ENCODE results near the gene NOL11. TPM values are rescaled to one million over a fixed set of nuclear protein-coding genes. Genes with fewer than 3 reads are reported as not detected.

Gene NOL11
- 35.5 and 47.4 TPM in 2 replicates for polyA plus RNA-seq (2011; rRNA removed)
- 33.5 and 34.7 TPM in 2 replicates for polyA minus RNA-seq (2011; rRNA and poly(A)+ RNA removed)

DNA sequence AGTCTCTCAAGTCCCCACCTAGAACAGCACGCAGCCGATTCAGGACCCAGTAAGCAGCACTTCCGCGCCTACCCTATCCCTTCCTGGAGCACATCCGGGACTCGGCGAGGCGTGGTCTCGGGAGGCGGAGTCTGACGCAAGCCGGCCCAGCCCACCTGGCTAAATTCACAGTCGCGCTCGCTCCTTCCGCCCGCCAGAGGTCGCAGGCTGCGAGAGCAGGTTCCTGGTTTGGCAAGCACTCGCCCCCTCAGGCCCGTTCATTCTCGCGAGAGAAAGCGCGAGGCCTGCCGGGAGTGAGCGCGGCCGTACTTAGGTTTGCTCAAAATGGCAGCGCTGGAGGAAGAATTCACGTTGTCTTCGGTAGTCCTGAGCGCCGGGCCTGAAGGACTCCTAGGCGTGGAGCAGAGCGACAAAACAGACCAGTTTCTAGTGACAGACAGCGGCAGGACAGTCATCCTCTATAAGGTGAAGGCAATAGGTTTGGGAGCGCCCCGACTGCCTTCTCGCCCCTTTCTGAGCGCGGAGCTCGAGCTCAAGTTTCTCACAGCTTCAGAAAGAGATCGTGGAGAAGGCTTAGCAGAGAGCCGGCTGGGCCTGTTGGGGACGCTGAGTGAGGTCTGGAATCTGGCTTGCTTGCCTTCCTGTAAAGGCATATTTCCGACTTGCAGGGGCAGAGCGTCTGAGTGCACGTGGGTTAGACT, at the start of gene NOL11:
Gene NOL11 (plus strand): TSS at position 313 of the 701 bp plus-strand sequence. CDS start 12 bp downstream, at position 325.
- ChIA-PET CTCF (interaction anchor here (0.5 to 2.0 kb wide), 19 partner anchors 8 to 361 kb away, joined by 3 to 16 read pairs (median 5); partner anchors contain the start of gene PITPNC1), POLR2A (no interaction called here)
- H3K4me3 ChIP-seq (ENCODE audit: low read depth, low read length): peak within 1 kb of the TSS; percentile 97
- peak; percentile 94 for TF ChIP-seq CTCF (IDR thresholded peaks at IDR 0.05; ENCODE audit: low read depth, low read length)
- H3K27ac ChIP-seq (ENCODE audit: low read depth, low read length): peak within 1 kb of the TSS; percentile 90
- DNase-seq (ENCODE audit: low read depth, low spot score): peak; percentile 98
- no peaks in the 10 kb centered on the region; the same call in 1 of the 2 replicates for H3K9me3 ChIP-seq (ENCODE audit: control insufficient read depth, insufficient read depth, low read length)
- no peaks in the 10 kb centered on the region for H3K27me3 ChIP-seq (ENCODE audit: control insufficient read depth, insufficient read depth, low read length)

GRCh38 chr17:67671493-67671892, 46.2 kb upstream of the NOL11 start:
- Histone ChIP-seq H3K9me3 (ENCODE audit: control insufficient read depth, insufficient read depth, low read length) (no peaks in the 10 kb centered on the region), H3K4me3 (ENCODE audit: low read depth, low read length) (no peak overlapping the region), H3K27me3 (ENCODE audit: control insufficient read depth, insufficient read depth, low read length) (no peaks in the 10 kb centered on the region), H3K27ac (ENCODE audit: low read depth, low read length) (no peak overlapping the region)
- TF ChIP-seq CTCF (IDR thresholded peaks at IDR 0.05; ENCODE audit: low read depth, low read length): no peak
- ChIA-PET CTCF (interaction anchor here (1.4 kb wide), 1 partner anchor 41 kb away, joined by 4 read pairs; no protein-coding TSS in a partner anchor), POLR2A (no interaction called here)
- DNase-seq (ENCODE audit: low read depth, low spot score): no peak

- no peaks in the 10 kb centered on the region for H3K27me3 ChIP-seq (ENCODE audit: control insufficient read depth, insufficient read depth, low read length)
- H3K27ac ChIP-seq (ENCODE audit: low read depth, low read length): no peak overlapping the region
- no peak overlapping the region for H3K4me3 ChIP-seq (ENCODE audit: low read depth, low read length)
- DNase-seq (ENCODE audit: low read depth, low spot score): no peak
- no peak for TF ChIP-seq CTCF (IDR thresholded peaks at IDR 0.05; ENCODE audit: low read depth, low read length)
- CTCF ChIA-PET: no interaction called here
- H3K9me3 ChIP-seq (ENCODE audit: control insufficient read depth, insufficient read depth, low read length): no peaks in the 10 kb centered on the region
- POLR2A ChIA-PET: no interaction called here
Measured at GRCh38 chr17:67672592-67673335, 45.0 kb upstream of the NOL11 start.

DNA sequence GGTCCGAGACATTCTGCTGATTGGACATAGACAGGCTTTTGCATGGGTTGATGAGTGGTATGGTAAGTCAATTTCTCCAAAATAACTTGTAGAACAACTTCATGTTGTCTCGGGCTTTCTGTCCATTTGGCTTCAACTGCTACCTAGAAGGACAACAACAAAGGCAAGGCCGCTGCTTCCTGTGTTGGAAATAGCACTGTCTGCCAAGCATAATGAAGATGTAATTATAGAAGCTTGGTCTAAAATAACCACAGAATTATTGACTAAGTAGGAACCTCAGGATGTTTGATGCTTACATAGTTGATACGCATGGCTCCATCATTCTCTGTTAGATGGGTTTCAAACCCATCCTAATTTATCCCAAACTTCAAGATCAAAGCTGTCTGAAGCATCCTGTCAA, 42.3 kb upstream of the NOL11 start:
- no peak overlapping the region for H3K4me3 ChIP-seq (ENCODE audit: low read depth, low read length)
- CTCF ChIA-PET: interaction anchor here (1.3 to 1.7 kb wide), 2 partner anchors 297 to 301 kb away, joined by 5 to 6 read pairs; no protein-coding TSS in a partner anchor
- no peaks in the 10 kb centered on the region for H3K9me3 ChIP-seq (ENCODE audit: control insufficient read depth, insufficient read depth, low read length)
- TF ChIP-seq CTCF (IDR thresholded peaks at IDR 0.05; ENCODE audit: low read depth, low read length): no peak
- POLR2A ChIA-PET: no interaction called here
- H3K27me3 ChIP-seq (ENCODE audit: control insufficient read depth, insufficient read depth, low read length): no peaks in the 10 kb centered on the region
- H3K27ac ChIP-seq (ENCODE audit: low read depth, low read length): no peak overlapping the region
- no peak for DNase-seq (ENCODE audit: low read depth, low spot score)

DNA sequence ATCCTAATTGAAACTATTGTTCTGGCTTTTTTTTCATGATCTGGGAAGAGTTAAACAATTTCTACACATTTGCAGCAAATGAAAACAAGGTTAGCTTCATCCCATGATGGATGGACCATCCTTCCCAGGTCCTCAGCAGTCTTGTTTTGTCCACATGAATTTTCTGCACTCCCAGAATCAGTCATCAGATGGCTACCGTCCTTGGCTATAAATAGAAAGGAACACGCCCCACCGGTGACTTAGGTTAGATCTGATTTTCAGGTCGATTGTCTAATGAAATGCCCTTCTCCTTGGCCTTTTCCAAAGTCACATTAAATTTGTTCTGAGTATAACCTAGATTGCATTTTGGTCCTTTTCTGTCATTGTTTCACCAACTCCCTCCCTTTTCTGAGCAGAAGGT, 41.4 kb upstream of the NOL11 start:
- Histone ChIP-seq H3K4me3 (ENCODE audit: low read depth, low read length) (no peak overlapping the region), H3K27ac (ENCODE audit: low read depth, low read length) (no peak overlapping the region), H3K9me3 (ENCODE audit: control insufficient read depth, insufficient read depth, low read length) (no peaks in the 10 kb centered on the region), H3K27me3 (ENCODE audit: control insufficient read depth, insufficient read depth, low read length) (no peaks in the 10 kb centered on the region)
- no peak for TF ChIP-seq CTCF (IDR thresholded peaks at IDR 0.05; ENCODE audit: low read depth, low read length)
- DNase-seq (ENCODE audit: low read depth, low spot score): no peak
- CTCF ChIA-PET: interaction anchor here (1.3 to 1.7 kb wide), 4 partner anchors 12 to 302 kb away, joined by 4 to 9 read pairs (median 6); no protein-coding TSS in a partner anchor
- POLR2A ChIA-PET: no interaction called here

Measured in AG04450 (cell line).